Measurements from ENCODE around the gene SNTG2.
"Not testable (repeated sequence)": the region's sequence is repeated elsewhere in the genome, so short reads cannot be mapped to it uniquely, and the experiment has no call there.

The SNTG2 gene

DNA sequence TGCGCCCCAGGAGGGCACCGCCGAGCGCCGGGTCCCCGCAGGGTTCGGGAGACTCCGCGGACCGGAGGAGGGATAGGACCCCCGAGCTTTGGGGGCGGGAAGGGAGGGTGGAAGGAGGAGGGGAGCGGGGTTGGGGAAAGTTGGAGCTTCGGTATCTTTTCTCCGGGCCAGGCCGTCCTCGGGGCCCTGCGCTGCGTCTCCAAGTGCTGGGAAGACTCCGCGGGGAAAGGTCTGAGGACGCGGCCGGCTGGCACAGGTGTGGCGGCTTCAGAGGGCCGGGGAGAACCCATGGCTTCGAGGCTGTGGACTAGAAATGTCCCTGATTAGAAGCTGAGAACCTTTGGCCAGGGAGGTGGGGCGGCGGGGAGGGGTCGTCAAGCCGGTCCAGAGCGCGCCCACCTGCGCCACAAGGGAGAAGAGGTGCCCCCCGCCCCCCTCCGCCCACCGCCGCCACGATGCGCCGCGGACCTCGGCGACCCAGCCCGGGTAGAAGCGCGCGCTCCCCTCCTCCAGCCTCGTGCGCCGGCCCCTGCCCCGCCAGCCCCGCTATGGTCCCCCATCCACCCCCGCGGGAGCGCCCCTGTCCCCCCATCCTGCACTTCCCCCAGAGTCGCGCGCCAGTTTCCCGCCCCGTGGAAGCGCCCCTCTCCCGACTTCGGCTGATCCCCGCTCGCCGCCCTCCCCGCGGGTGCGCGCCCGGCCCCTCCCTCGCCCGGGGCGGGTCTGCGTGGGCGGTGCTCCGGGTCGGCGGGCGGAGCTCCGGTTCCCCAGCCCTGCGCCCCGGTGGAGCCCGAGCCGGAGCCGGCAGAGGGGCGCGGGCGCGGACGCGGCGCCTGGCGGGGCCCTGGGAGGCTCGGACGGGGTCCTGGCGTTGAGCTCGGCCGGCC is at the start of gene SNTG2:
Gene SNTG2 (plus strand): TSS at position 770 of the 887 bp plus-strand sequence. CDS start 148 bp downstream, outside the sequence.
- DNase-seq = peak; percentile 43

GRCh38 chr2:902584-902983 is 48.1 kb upstream of the SNTG2 start:
- no peak for DNase-seq

- DNase-seq = peak; percentile 60
These were observed 47.3 kb upstream of the SNTG2 start for GRCh38 chr2:903223-903900.

DNA sequence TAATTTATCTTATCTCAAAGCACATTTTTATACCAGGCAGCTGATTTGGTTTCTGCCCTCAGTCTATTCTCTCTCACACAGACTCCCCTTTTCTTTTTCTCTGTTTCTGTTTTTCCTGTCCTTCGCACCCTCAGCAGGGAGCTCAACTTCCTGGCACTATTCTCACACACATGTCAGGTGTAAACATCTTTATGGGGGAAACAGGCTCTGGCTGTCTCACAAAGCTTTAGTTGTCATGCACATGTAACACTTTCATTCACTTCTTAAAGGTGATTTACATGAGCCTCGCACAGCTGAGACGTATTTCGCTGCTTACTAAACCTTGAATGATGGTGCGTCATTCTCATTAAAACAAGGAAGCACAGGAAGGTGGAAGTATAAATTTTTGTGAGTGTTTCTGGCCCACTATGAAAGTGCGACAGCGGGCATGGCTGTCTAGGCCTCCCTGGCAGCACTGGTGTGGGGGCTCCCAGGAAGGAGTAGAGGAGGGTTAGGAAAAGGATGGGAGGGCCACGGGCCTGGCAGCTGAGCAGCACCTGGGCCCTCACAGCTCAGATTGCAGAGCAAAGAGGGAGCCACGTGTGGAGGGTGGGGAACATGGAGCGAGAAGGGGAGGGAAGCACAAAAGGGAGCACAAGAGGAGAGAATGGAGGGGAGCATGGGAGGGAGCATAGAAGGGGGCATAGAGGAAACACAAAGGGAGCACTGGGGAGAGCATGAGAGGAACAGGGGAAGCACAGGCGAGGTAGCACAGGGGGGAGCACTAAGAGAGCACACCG is 46.2 kb upstream of the SNTG2 start:
- peak; percentile 32 for DNase-seq

DNA sequence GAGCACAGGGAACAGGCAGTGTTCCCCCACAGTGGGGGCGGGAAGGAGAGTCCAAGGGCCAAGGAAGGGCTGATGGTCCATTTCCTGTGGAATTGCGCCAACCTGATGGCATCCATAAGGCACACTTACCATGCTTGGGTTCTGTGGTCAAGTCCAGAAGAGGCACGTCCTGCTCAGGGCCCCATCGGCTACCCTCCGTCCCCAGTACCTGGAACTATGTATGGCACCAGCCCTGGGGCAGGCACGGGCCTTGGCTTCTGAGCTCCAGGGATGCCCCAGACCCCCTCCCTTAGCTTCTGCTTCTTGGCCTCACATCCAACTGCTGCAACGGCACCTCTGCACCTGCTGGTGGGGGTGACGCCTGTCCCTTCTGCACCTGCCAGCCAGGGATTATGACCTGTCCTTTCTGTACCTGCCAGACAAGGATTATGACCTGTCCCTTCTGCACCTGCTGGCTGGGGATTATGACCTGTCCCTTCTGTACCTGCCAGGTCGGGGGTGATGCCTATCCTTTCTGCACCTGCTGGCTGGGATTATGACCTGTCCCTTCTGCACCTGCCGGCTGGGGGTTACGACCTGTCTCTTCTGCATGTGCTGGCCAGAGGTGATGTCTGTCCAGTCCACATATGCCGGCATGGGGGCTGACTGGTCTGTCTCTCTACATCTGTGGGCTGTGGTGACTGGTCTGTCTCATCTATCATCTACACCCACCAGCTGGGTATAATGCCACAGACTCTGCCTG is 45.4 kb upstream of the SNTG2 start:
- DNase-seq = peak; percentile 10

- DNase-seq = no peak
These were observed 44.9 kb upstream of the SNTG2 start for GRCh38 chr2:905833-906140.

- no peak for DNase-seq
These were observed 42.9 kb upstream of the SNTG2 start for GRCh38 chr2:907706-908105.

GRCh38 chr2:908568-908967 is 42.1 kb upstream of the SNTG2 start:
- DNase-seq = no peak

DNA sequence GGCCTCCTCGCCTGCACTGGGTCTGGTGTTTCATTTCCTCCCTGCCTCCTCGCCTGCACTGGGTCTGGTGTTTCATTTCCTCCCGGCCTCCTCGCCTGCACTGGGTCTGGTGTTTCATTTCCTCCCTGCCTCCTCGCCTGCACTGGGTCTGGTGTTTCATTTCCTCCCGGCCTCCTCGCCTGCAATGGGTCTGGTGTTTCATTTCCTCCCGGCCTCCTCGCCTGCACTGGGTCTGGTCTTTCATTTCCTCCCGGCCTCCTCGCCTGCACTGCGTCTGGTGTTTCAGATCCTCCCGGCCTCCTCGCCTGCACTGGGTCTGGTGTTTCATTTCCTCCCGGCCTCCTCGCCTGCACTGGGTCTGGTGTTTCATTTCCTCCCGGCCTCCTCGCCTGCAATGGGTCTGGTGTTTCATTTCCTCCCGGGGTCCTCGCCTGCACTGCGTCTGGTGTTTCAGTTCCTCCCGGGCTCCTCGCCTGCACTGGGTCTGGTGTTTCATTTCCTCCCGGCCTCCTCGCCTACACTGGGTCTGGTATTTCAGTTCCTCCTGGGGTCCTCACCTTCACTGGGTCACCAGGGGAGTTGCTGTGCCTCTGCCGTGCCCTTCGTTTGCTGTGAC is 40.8 kb upstream of the SNTG2 start:
- DNase-seq = not testable (repeated sequence)

- DNase-seq = no peak
These were observed 40.0 kb upstream of the SNTG2 start for GRCh38 chr2:910698-911097.

- DNase-seq = no peak
These were observed 34.7 kb upstream of the SNTG2 start for GRCh38 chr2:915979-916378.

- no peak for DNase-seq
These were observed 33.7 kb upstream of the SNTG2 start for GRCh38 chr2:916935-917334.

GRCh38 chr2:919672-920071 is 31.0 kb upstream of the SNTG2 start:
- no peak for DNase-seq

GRCh38 chr2:920573-920972 is 30.1 kb upstream of the SNTG2 start:
- DNase-seq = no peak

GRCh38 chr2:920999-921398 is 29.6 kb upstream of the SNTG2 start:
- DNase-seq = no peak

GRCh38 chr2:922185-922584 is 28.5 kb upstream of the SNTG2 start:
- no peak for DNase-seq

DNA sequence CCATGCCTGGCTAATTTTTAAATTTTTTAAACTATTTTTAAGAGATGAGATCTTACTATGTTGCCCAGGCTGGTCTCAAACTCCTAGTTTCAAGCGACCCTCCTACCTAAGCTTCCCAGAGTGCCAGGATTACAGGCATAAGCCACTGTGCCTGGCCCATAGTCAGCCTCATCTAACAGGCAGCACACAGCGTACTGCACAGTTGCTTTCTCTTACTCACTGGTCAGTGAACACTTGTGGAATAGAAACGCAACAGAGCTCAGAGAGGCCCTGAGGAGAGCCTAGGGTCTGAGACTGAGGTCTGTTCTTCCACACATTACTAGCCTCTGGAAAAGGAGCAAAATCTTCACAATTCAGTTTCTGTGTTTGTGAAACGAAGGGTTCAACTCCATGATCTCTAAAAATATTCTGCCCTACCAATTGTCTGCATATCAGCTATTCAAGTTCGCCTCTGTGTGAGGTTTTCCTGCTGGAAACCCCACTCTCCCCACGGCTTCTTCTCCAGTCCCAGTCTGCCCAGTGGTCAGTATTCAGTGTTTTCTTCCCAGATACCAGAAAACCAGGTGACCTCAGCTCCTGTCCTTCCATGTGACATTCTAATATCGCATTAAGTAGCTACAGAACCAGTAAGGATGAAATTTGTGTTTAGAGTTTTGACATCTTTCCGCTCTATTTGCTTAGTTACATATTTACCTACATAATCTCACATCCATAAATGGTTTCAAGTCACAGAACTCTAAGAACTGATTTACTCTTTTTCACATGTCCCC is 26.6 kb upstream of the SNTG2 start:
- DNase-seq = no peak

- DNase-seq = no peak
These were observed 25.9 kb upstream of the SNTG2 start for GRCh38 chr2:924701-925100.

GRCh38 chr2:925309-925708 is 25.3 kb upstream of the SNTG2 start:
- DNase-seq = no peak

DNA sequence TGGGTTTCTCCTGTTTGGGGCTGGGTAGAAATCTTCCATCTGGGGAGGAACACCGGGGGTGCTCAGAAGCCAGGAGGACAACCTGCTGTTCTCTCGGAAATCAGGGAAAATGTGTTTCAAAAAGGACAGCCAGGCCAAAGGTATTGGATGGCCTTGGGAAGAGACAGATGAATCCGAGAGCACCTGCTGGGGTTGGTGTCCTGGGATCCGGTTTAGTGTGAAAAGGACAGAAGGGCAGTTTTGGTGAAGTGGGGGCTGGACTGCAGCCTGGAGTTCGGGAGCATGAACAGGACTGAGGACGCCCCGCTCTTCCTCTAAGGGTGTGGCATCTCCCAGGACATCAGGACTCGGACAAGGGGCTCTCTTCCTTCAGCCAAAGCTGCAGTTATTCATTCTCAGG is 24.9 kb upstream of the SNTG2 start:
- DNase-seq = no peak

- no peak for DNase-seq
These were observed 24.3 kb upstream of the SNTG2 start for GRCh38 chr2:926259-926793.
